HepG2 (cell line): ENCODE results near the gene GNG13. TPM values are rescaled to one million over a fixed set of nuclear protein-coding genes. Genes with fewer than 3 reads are reported as not detected.

Experiments
- FOXK1 ChIP-seq: sonication (generic); formaldehyde crosslinking; IDR thresholded peaks from 2 replicates; pipeline ENCODE4 v1.4.0; 2020; ENCODE audit warnings: low read depth, missing genetic modification reagents, borderline replicate concordance
- HDAC2 ChIP-seq: sonication (generic); formaldehyde crosslinking; IDR thresholded peaks from 2 replicates; pipeline ENCODE4 v1.4.0; 2020; ENCODE audit warnings: missing genetic modification reagents
- HMGXB4 ChIP-seq, 2 experiments: sonication (generic) in 1 of 2; formaldehyde crosslinking in 1 of 2; IDR thresholded peaks; 2 replicates each; pipeline versions ENCODE4 v1.4.0 to v1.6.1; 2018 to 2020; ENCODE audit warnings: missing genetic modification reagents in 2 of 2, borderline replicate concordance in 1 of 2, low read depth in 1 of 2, mild to moderate bottlenecking in 1 of 2, missing biosample characterization in 1 of 2
- HNRNPL ChIP-seq: fragments of 200-400 bp; formaldehyde crosslinking; IDR thresholded peaks from 2 replicates; pipeline ENCODE4 v1.6.1; 2017; ENCODE audit warnings: mild to moderate bottlenecking, low read depth, low read length
- KDM2A ChIP-seq: sonication (generic); formaldehyde crosslinking; IDR thresholded peaks from 2 replicates; pipeline ENCODE4 v1.4.0; 2020; ENCODE audit warnings: low read depth, missing genetic modification reagents, borderline replicate concordance
- MEIS2 ChIP-seq: sonication (generic); formaldehyde crosslinking; IDR thresholded peaks from 2 replicates; pipeline ENCODE4 v1.9.0; 2021; ENCODE audit warnings: mild to moderate bottlenecking, missing genetic modification reagents
- MTF1 ChIP-seq: sonication (generic); formaldehyde crosslinking; IDR thresholded peaks from 2 replicates; pipeline ENCODE4 v1.5.0; 2020; ENCODE audit warnings: missing genetic modification reagents
- MXD1 ChIP-seq: sonication (generic); formaldehyde crosslinking; IDR thresholded peaks from 2 replicates; pipeline ENCODE4 v1.4.0; 2020; ENCODE audit warnings: mild to moderate bottlenecking, missing genetic modification reagents
- MZF1 ChIP-seq: sonication (generic); formaldehyde crosslinking; IDR thresholded peaks from 2 replicates; pipeline ENCODE4 v1.8.1; 2023; ENCODE audit warnings: mild to moderate bottlenecking, missing genetic modification reagents, borderline replicate concordance
- NONO ChIP-seq, 2 experiments: fragments of 450-650 bp in 1 of 2; sonication (generic) in 1 of 2; formaldehyde crosslinking in 1 of 2; IDR thresholded peaks in 1 of 2; conservative IDR thresholded peaks in 1 of 2; 2 replicates each; pipeline versions ENCODE4 v1.6.1 to v1.8.0; 2017 to 2022; ENCODE audit warnings: mild to moderate bottlenecking in 1 of 2, missing genetic modification reagents in 1 of 2, moderate library complexity in 1 of 2
- NRL ChIP-seq: sonication (generic); formaldehyde crosslinking; IDR thresholded peaks from 2 replicates; pipeline ENCODE4 v1.5.0; 2020; ENCODE audit warnings: missing genetic modification reagents, mild to moderate bottlenecking, moderate library complexity, borderline replicate concordance
- POLR2G ChIP-seq: fragments of 200-400 bp; formaldehyde crosslinking; IDR thresholded peaks from 2 replicates; pipeline ENCODE4 v1.6.1; 2018; ENCODE audit warnings: mild to moderate bottlenecking, low read depth, low read length, moderate library complexity
- ZGPAT ChIP-seq: IDR thresholded peaks from 2 replicates; pipeline ENCODE4 v1.6.1; 2016; ENCODE audit warnings: mild to moderate bottlenecking
- ZNF570 ChIP-seq: sonication (generic); formaldehyde crosslinking; IDR thresholded peaks from 2 replicates; pipeline ENCODE4 v1.4.0; 2020; ENCODE audit warnings: mild to moderate bottlenecking, missing genetic modification reagents, borderline replicate concordance
- ZNF652 ChIP-seq: IDR thresholded peaks from 2 replicates; pipeline ENCODE4 v1.6.1; 2016; ENCODE audit warnings: low read depth, borderline replicate concordance
- ZNF740 ChIP-seq: sonication (generic); formaldehyde crosslinking; IDR thresholded peaks from 2 replicates; pipeline ENCODE4 v1.4.0; 2020; ENCODE audit warnings: missing genetic modification reagents
- polyA plus RNA-seq, 8 experiments: library from polyadenylated mRNA; depleted of rRNA in 3 of 8; stranded (reverse) in 7 of 8; unstranded in 1 of 8; fragments of >200 nt; fragmentation: Illumina TruSeq in 4 of 8; extraction: Trizol in 4 of 8; gene quantifications; 2 replicates each; pipeline versions ENCODE4 v1.2.1 to v1.2.3, GENCODE V29; 2011 to 2016; ENCODE audit warnings: low read depth in 4 of 8, missing spikeins in 1 of 8, mixed read lengths in 1 of 8; ENCODE audit not compliant: insufficient read depth in 1 of 8
- total RNA-seq, 5 experiments: library from RNA; depleted of rRNA; stranded (reverse); fragments of >200 nt; fragmentation: Illumina TruSeq; extraction: Trizol; gene quantifications; 2 replicates each; pipeline ENCODE4 v1.2.3, GENCODE V29; 2016; ENCODE audit warnings: low read depth in 1 of 5
- TF ChIP-seq, protein P1 (sequence below): IDR thresholded peaks from 2 replicates; pipeline ENCODE4 v1.6.1; 2016; ENCODE audit warnings: missing compliant biosample characterization, missing genetic modification reagents, borderline replicate concordance
- TF ChIP-seq, protein P2 (sequence below): sonication (generic); formaldehyde crosslinking; IDR thresholded peaks from 2 replicates; pipeline ENCODE4 v1.4.0; 2020; ENCODE audit warnings: missing genetic modification reagents, mild to moderate bottlenecking, borderline replicate concordance
- TF ChIP-seq, protein P3 (sequence below): sonication (generic); formaldehyde crosslinking; conservative IDR thresholded peaks from 2 replicates; pipeline ENCODE4 v1.8.0; 2022; ENCODE audit warnings: missing genetic modification reagents

Gene GNG13
- total and polyA plus RNA-seq, 2 of the 13 experiments (the other 11 are each of a cell fraction or from before 2014, with no cell fraction given), result not detected

DNA sequence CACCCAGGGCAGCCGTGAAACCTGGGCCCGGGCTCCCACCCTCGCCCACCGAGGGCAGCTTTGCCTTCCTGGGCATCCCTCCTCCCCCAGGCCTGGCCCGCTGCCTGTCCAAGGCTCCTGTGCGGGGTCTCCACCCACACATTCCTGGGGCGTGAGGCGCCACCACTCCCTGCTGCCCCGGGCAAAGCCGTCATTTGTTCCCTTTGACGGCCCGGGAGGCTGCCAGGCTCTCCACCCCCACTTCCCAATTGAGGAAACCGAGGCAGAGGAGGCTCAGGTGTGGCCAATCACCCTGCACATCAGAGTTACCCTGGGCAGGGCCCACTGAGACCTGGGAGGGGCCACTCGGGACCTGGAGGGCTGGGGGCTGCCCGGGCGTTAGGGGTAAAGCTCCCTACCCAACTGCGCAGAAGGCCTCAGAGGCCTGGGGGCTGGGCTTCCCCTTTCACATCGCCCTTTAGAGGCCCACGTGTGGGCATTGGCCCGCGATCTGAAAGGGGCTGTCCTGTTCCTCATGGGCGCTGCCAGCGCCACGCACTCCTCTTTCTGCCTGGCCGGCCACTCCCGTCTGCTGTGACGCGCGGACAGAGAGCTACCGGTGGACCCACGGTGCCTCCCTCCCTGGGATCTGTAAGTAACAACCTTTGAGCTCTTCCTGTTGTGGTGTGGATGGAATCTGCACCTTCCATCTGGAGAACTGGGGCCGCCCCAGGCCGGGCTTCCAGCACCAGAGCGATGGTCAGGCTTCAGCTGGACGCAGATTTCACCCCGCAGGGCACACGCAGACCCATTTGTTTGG, 39.8 kb downstream of the GNG13 start, which contains the start of gene MSLN (continued):
- TF ChIP-seq MXD1 (CRISPR knock-in tag) (no peak), ZGPAT (CRISPR knock-in tag) (0 out of 2 replicates have a peak, but pooled peaks have one; percentile 18), ZNF570 (CRISPR knock-in tag) (no peak), FOXK1 (CRISPR knock-in tag) (no peak), ZNF652 (CRISPR knock-in tag) (no peak), POLR2G (0 out of 2 replicates have a peak, but pooled peaks have one; percentile 27), MEIS2 (CRISPR knock-in tag) (no peak), NONO (IDR thresholded peaks at IDR 0.05) (no peak), NONO (CRISPR knock-in tag; conservative IDR thresholded peaks at IDR 0.05) (no peak), MTF1 (CRISPR knock-in tag) (no peak), MZF1 (no peak), ZNF740 (CRISPR knock-in tag) (no peak), HDAC2 (CRISPR knock-in tag) (peak; percentile 15; the same call in 1 of the 2 replicates), HNRNPL (peak; percentile 63; the same call in 1 of the 2 replicates), NRL (CRISPR knock-in tag) (0 out of 2 replicates have a peak, but pooled peaks have one; percentile 33), KDM2A (no peak), HMGXB4 (CRISPR knock-in tag; IDR thresholded peaks at IDR 0.05; ENCODE audit: borderline replicate concordance in 1 of 2, low read depth in 1 of 2) (peak in 1 of 2 experiments; percentile 40; a peak in 1 of 4 replicates)
- TF ChIP-seq, protein P1, sequence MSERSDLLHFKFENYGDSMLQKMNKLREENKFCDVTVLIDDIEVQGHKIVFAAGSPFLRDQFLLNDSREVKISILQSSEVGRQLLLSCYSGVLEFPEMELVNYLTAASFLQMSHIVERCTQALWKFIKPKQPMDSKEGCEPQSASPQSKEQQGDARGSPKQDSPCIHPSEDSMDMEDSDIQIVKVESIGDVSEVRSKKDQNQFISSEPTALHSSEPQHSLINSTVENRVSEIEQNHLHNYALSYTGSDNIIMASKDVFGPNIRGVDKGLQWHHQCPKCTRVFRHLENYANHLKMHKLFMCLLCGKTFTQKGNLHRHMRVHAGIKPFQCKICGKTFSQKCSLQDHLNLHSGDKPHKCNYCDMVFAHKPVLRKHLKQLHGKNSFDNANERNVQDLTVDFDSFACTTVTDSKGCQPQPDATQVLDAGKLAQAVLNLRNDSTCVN (CRISPR knock-in tag), result no peak
- TF ChIP-seq, protein P2, sequence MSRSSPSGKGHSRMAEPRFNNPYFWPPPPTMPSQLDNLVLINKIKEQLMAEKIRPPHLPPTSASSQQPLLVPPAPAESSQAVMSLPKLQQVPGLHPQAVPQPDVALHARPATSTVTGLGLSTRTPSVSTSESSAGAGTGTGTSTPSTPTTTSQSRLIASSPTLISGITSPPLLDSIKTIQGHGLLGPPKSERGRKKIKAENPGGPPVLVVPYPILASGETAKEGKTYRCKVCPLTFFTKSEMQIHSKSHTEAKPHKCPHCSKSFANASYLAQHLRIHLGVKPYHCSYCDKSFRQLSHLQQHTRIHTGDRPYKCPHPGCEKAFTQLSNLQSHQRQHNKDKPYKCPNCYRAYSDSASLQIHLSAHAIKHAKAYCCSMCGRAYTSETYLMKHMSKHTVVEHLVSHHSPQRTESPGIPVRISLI (CRISPR knock-in tag), result no peak
- TF ChIP-seq, protein P3, sequence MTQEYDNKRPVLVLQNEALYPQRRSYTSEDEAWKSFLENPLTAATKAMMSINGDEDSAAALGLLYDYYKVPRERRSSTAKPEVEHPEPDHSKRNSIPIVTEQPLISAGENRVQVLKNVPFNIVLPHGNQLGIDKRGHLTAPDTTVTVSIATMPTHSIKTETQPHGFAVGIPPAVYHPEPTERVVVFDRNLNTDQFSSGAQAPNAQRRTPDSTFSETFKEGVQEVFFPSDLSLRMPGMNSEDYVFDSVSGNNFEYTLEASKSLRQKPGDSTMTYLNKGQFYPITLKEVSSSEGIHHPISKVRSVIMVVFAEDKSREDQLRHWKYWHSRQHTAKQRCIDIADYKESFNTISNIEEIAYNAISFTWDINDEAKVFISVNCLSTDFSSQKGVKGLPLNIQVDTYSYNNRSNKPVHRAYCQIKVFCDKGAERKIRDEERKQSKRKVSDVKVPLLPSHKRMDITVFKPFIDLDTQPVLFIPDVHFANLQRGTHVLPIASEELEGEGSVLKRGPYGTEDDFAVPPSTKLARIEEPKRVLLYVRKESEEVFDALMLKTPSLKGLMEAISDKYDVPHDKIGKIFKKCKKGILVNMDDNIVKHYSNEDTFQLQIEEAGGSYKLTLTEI, result no peak
